AG09319 (cell line): ENCODE results near the gene GOT1.

ENCODE experiments used
- DNase-seq: peaks from one replicate; pipeline ENCODE4 v3.0.0-alpha.2; 2010; ENCODE audit warnings: low read depth; ENCODE audit errors: extremely low read depth
- CTCF ChIP-seq: IDR thresholded peaks from 2 replicates; pipeline ENCODE4 v1.5.1; 2011; ENCODE audit warnings: low read depth, mild to moderate bottlenecking, inconsistent platforms, low read length, moderate library complexity

The GOT1 gene

DNA sequence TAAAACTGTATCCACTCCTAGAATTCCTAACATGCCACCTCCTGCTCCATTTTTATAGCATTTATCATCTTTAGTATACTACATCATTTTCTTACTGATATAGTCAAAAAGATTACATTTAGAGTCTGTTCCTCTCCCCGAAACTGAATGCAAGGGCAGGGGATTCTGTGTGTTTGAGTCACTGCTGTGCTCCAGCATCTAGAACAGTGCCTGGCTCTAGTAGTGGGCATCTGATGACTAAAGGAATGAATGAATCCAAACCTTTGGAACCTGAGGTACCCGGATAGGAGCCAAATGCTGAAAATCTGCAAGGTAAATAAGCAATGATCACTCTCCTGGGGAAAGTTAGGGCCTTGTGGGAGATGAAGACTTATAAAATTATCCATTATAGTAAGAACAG, 18.9 kb downstream of the GOT1 start:
- no peak for DNase-seq
- TF ChIP-seq CTCF, result no peak

GRCh38 chr10:99410876-99411275, 19.5 kb downstream of the GOT1 start:
- no peak for DNase-seq
- no peak for TF ChIP-seq CTCF

DNA sequence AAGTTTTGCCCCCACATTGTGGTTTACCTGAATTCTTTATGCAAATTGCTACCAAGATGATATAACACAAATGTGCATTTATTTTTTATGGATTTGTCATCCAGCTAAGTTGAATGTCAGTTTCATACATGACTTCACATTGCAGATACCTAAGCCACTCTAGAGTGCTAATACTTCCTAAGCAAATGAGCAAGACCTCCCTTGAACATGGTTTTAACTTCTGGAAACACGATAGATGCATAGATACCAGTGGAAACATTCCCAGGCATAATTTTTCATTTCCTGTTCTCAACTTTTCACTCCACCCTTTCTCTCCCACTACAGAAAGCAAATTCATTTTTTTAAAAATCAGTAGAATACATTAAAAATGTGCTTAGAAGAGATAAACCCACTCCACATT, 20.3 kb downstream of the GOT1 start:
- DNase-seq, result no peak
- TF ChIP-seq CTCF, result no peak

- no peak for DNase-seq
- no peak for TF ChIP-seq CTCF
Measured at GRCh38 chr10:99406149-99406548, 24.3 kb downstream of the GOT1 start.

DNA sequence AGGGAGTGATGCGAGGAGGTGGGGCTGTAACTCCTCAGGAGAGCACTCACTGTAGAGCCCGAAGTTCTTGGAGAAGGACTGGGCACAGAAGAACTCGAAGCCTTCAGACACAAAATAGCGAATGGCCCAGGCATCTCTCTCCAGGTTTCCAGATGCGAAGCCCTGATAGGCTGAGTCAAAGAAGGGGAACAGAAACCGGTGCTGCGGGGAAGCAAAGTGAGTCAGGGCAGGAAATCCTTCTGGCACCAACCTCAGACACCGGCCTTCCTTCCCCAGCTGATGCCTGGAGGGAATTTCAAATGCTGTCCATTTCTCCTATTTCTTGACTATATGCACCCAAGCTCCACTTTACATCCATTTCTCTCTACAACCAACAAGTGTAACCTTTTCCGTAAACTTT, 26.8 kb downstream of the GOT1 start:
- TF ChIP-seq CTCF, result no peak
- no peak for DNase-seq

DNA sequence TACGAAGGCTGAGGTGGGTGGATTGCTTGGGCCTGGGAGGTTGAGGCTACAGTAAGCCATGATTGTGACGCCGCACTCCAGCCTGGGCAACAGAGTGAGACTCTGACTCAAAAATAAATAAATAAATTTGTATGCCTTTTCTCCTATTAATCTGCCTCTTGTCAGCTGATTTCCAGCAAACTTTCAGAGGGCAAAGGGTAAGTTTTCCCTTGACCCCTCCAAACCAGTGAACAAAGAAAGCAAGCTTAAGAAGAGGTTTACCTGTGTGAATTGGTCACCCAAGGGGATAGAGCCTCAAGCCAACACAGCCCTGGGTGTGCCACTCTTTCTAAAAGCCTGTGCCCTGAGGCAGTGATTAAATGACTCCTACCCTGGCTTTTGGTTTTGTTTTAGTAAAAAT, 30.8 kb downstream of the GOT1 start:
- no peak for TF ChIP-seq CTCF
- no peak for DNase-seq

DNA sequence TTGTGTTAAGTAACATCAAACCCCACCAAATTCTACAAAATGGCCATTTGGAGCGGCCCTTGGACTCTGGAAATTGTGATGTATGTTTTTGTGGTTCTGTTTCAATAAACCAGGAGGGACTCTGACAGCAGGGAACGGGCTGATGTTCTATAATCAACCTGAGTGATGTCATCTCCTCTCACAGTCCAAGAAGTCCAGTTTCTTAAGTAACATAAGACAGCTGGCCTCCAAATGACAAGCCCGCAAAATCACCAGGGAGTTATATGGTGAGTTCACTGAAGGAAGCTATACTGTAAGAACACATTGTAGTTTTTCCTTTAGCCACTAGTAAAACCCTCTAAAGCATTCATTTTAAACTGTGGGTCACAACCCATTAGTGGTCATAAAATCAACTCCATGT, 34.0 kb downstream of the GOT1 start:
- DNase-seq, result no peak
- no peak for TF ChIP-seq CTCF
